ENCODE measurements around the gene WDR20.
A peak's percentile ranks its signal among the peaks of the same experiment; 100 is the strongest.

Gene WDR20

DNA sequence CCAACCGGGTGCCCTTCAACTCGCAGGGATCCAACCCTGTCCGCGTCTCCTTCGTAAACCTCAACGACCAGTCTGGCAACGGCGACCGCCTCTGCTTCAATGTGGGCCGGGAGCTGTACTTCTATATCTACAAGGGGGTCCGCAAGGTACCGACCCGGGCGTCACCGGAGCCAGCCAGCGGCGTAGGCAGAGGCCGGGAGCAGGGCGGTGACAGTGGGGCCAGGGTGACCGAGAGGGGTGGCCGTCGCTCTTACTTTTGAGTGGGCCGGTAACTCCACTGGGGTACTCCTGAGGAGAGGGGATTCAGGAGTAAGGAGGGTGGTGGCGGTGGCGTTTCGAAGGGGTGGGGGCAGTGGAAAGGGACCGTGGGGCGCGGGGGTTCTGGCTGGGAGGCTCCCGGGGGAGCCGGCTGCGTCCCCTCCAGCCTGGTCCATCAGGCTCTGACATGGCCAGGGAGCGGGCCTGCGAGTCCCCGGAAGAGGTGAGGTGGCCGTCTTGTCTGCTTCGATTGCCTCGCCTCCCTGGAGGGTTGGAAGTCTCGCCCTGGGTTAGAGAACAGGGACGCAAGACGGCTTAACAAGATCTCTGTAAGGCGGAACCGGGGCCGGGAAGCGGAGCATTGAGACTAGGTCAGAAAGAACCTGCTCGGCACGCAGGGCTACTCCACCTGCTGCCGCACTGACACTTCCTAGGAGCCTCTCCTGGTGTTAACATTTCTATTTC lies 491 bp downstream of the WDR20 start:
- peaks cover 30% of the 10 kb centered on the region for H3K4me1 ChIP-seq (ENCODE audit: insufficient read depth, low read length, poor library complexity, severe bottlenecking)
- peaks cover 36% of the 10 kb centered on the region for H4K20me1 ChIP-seq (ENCODE audit: insufficient read depth, low read length, poor library complexity, severe bottlenecking)
- peak overlapping the region; percentile 96 for H3K4me3 ChIP-seq (ENCODE audit: low read length, poor library complexity, severe bottlenecking)
- H3K4me2 ChIP-seq (ENCODE audit: low read depth, low read length, poor library complexity, severe bottlenecking), result peak overlapping the region; percentile 98
- H2AFZ ChIP-seq (ENCODE audit: low read length), result peak overlapping the region; percentile 94
- H3K9ac ChIP-seq (ENCODE audit: low read depth, low read length, poor library complexity, severe bottlenecking), result peak overlapping the region; percentile 96
- no peaks in the 10 kb centered on the region for H3K36me3 ChIP-seq (ENCODE audit: insufficient read depth, low read length)
- no peaks in the 10 kb centered on the region for H3K9me3 ChIP-seq (ENCODE audit: insufficient read depth, low read depth, low read length)
- no peaks in the 10 kb centered on the region for H3K27me3 ChIP-seq (ENCODE audit: insufficient read depth, low read length, poor library complexity, severe bottlenecking)
- H3K79me2 ChIP-seq (ENCODE audit: insufficient read depth, low read length), result peaks cover 59% of the 10 kb centered on the region
- H3K9me2 ChIP-seq (replicated peaks; ENCODE audit: low read depth, low read length), result no peaks in the 10 kb centered on the region
- H3F3A ChIP-seq (ENCODE audit: low read depth), result no peaks in the 10 kb centered on the region
- no peak for TF ChIP-seq EZH2phosphoT487 (IDR thresholded peaks at IDR 0.05; ENCODE audit: borderline replicate concordance)
- TF ChIP-seq, protein P1, sequence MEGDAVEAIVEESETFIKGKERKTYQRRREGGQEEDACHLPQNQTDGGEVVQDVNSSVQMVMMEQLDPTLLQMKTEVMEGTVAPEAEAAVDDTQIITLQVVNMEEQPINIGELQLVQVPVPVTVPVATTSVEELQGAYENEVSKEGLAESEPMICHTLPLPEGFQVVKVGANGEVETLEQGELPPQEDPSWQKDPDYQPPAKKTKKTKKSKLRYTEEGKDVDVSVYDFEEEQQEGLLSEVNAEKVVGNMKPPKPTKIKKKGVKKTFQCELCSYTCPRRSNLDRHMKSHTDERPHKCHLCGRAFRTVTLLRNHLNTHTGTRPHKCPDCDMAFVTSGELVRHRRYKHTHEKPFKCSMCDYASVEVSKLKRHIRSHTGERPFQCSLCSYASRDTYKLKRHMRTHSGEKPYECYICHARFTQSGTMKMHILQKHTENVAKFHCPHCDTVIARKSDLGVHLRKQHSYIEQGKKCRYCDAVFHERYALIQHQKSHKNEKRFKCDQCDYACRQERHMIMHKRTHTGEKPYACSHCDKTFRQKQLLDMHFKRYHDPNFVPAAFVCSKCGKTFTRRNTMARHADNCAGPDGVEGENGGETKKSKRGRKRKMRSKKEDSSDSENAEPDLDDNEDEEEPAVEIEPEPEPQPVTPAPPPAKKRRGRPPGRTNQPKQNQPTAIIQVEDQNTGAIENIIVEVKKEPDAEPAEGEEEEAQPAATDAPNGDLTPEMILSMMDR (conservative IDR thresholded peaks at IDR 0.05; ENCODE audit: low read length), result no peak

DNA sequence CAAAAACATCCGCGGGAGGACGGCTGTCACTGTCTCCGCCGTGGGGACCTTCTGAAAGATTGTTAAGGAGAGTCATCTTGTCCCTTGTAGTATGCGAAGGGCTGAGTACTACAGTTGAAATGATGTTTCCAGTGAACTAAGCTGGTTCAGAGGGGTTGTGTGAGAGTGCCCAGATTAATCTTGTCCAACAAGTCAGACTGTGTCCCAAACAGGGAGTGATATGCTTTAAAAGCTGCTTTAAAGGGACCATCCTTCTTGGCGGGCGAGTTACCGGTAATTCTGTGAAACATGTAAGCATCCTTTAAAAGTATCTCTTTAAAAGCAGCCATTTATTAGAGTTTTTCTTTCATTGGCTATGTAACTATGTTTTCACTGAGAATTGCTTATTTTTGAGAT lies 1.1 kb downstream of the WDR20 start:
- Histone ChIP-seq H3K4me3 (ENCODE audit: low read length, poor library complexity, severe bottlenecking) (peak overlapping the region; percentile 96), H3K9me3 (ENCODE audit: insufficient read depth, low read depth, low read length) (no peaks in the 10 kb centered on the region), H3K27me3 (ENCODE audit: insufficient read depth, low read length, poor library complexity, severe bottlenecking) (no peaks in the 10 kb centered on the region), H3F3A (ENCODE audit: low read depth) (no peaks in the 10 kb centered on the region), H3K4me1 (ENCODE audit: insufficient read depth, low read length, poor library complexity, severe bottlenecking) (peaks cover 30% of the 10 kb centered on the region), H3K9ac (ENCODE audit: low read depth, low read length, poor library complexity, severe bottlenecking) (peak overlapping the region; percentile 96), H3K79me2 (ENCODE audit: insufficient read depth, low read length) (peaks cover 65% of the 10 kb centered on the region), H3K4me2 (ENCODE audit: low read depth, low read length, poor library complexity, severe bottlenecking) (peak overlapping the region; percentile 98), H4K20me1 (ENCODE audit: insufficient read depth, low read length, poor library complexity, severe bottlenecking) (peaks cover 42% of the 10 kb centered on the region), H3K36me3 (ENCODE audit: insufficient read depth, low read length) (no peaks in the 10 kb centered on the region), H3K9me2 (replicated peaks; ENCODE audit: low read depth, low read length) (no peaks in the 10 kb centered on the region), H2AFZ (ENCODE audit: low read length) (peak overlapping the region; percentile 94; the same call in 1 of the 2 replicates)
- TF ChIP-seq EZH2phosphoT487 (IDR thresholded peaks at IDR 0.05; ENCODE audit: borderline replicate concordance), result no peak
- TF ChIP-seq, protein P1 (conservative IDR thresholded peaks at IDR 0.05; ENCODE audit: low read length), result no peak

DNA sequence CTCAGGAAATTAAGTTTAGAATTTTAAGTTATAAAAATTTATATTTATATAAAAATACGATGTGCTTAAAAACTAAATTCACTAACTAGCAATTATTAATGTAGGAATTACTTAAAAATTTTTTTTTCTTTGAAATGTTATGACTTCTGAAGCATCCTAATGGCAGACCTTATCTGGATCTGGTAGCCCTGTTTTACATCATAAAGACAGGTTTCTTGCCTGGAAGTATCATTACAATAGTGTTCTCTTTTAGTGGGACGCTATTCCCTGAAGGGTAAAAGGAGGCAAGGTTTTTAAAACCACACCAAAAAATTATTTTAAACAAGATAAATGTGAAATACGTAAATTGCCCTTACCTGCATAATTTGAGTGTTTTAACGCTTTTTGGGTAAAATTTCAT lies 2.1 kb downstream of the WDR20 start:
- Histone ChIP-seq H3K27me3 (ENCODE audit: insufficient read depth, low read length, poor library complexity, severe bottlenecking) (no peaks in the 10 kb centered on the region), H3F3A (ENCODE audit: low read depth) (no peaks in the 10 kb centered on the region), H3K4me3 (ENCODE audit: low read length, poor library complexity, severe bottlenecking) (peak overlapping the region; percentile 96), H2AFZ (ENCODE audit: low read length) (no peak overlapping the region), H4K20me1 (ENCODE audit: insufficient read depth, low read length, poor library complexity, severe bottlenecking) (peaks cover 50% of the 10 kb centered on the region), H3K9ac (ENCODE audit: low read depth, low read length, poor library complexity, severe bottlenecking) (peak overlapping the region; percentile 96), H3K79me2 (ENCODE audit: insufficient read depth, low read length) (peaks cover 75% of the 10 kb centered on the region), H3K4me2 (ENCODE audit: low read depth, low read length, poor library complexity, severe bottlenecking) (peak overlapping the region; percentile 98), H3K36me3 (ENCODE audit: insufficient read depth, low read length) (no peaks in the 10 kb centered on the region), H3K9me2 (replicated peaks; ENCODE audit: low read depth, low read length) (no peaks in the 10 kb centered on the region), H3K4me1 (ENCODE audit: insufficient read depth, low read length, poor library complexity, severe bottlenecking) (peaks cover 30% of the 10 kb centered on the region), H3K9me3 (ENCODE audit: insufficient read depth, low read depth, low read length) (no peaks in the 10 kb centered on the region)
- TF ChIP-seq, protein P1 (conservative IDR thresholded peaks at IDR 0.05; ENCODE audit: low read length), result no peak
- no peak for TF ChIP-seq EZH2phosphoT487 (IDR thresholded peaks at IDR 0.05; ENCODE audit: borderline replicate concordance)

Measured in Loucy (cell line).